ENCODE data around the gene MATN4.

MATN4 gene

GRCh38 chr20:45313943-45314342, 5.8 kb upstream of the MATN4 start:
- no peak for DNase-seq (ENCODE audit: low read depth, low spot score)

DNA sequence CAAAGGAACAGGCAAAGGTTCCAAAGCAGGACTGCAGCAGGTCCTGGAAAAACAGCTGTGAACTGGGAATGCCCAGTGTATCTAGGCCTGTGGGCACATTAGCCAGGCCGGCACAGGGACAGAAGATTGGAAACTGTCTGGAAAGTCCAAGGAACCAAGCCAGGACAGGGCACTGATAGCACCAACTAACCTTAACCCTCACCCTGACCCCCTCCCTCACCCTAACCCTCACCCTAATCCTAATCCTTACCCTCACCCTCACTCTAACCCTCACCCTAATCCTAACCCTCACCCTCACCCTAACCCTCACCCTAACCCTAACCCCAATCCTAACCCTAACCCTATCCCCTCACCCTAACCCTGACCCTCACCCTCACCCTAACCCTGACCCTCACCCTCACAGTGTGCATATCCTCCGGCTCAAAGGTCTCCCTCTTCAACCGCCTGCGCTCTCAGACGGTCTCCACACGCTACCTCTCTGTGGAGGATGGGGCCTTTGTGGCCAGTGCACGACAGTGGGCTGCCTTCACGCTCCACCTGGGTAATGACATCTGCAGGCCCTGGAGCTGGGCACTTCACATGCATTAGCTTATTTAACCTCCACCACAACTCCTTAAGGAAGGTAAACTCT, 5.1 kb upstream of the MATN4 start:
- DNase-seq (ENCODE audit: low read depth, low spot score) = no peak

- DNase-seq (ENCODE audit: low read depth, low spot score) = no peak
Observed at GRCh38 chr20:45312241-45312640, 4.1 kb upstream of the MATN4 start.

GRCh38 chr20:45311589-45312211, 3.6 kb upstream of the MATN4 start:
- DNase-seq (ENCODE audit: low read depth, low spot score) = no peak

DNA sequence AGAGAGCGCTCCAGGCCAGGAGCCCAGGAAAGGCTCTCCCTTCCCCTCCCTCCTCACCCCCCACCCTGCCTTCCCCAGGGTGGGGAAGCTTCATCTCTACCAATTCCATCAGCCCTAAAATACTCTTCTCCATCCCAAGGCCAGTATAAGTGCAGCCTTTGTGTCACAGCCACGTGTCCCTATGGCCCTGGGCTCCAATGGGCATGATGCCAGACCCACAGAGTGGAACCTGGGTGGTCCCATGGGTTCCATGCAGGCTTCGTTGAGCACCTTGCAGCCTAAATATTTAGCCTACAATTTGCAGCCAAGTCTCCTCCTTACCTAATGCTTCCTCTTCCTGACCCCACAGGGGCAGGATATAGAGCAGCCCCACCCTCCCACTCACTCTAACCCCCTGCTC, 976 bp upstream of the MATN4 start:
- DNase-seq (ENCODE audit: low read depth, low spot score) = no peak

DNA sequence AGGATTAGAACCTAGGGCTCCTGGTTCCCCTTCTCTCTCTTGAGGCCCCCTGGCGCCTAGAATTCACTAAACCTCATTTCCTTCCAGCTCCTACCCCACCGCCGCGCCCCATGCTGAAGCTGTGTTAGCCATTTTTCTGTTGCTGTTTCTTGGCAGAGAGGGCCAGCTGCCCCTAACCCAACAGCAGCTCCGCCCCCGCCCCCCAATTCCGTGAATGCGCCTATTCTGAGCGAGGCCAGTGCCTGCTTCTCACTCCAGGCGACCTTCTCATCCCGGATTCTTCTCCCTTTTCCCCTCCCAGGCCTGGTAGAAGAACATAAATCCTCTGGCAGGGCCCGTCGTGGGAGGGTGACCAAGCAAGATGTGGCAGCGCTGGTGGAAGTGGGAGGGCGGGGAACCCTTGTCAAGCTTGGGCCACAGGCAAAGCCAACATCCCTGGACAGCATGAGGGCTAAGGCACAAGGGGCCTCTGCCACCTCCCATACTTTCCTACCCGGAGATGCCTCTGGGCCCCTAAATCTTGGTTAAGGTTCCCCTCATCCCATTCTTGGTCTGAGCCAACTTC, 941 bp downstream of the MATN4 start:
- no peak for DNase-seq (ENCODE audit: low read depth, low spot score)

GRCh38 chr20:45306431-45306982, 1.6 kb downstream of the MATN4 start, which contains the start of gene RBPJL:
Gene RBPJL, plus strand, starts transcription at chr20:45306840. Its CDS starts 83 bp downstream, at chr20:45306923.
- no peak for DNase-seq (ENCODE audit: low read depth, low spot score)

- no peak for DNase-seq (ENCODE audit: low read depth, low spot score)
Observed at GRCh38 chr20:45305262-45305661, 2.8 kb downstream of the MATN4 start.

DNA sequence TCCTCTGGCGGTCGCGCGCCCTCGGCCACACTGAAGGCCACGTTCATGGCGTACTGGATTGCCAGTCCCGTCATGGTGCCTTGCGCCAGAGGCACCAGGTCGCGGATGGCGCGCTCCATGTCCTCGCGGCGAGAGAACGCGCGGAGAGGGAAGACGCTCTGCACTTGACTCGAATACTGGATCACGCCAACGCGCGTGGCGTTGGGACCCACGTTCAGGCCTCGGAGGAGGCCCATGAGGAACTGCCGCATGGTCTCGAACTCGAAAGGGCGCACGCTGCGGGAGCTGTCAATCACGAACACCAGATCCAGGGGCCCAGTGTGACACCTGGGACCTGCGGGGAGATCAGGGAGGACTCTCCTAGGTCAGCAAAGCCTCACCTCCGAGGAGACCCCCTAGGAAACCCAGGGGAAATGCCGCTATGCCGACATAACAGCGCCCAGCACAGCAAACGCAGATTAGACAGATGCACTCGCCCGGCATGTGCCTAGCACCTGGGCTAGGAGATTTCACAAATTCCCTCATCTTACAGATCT, 3.6 kb downstream of the MATN4 start:
- no peak for DNase-seq (ENCODE audit: low read depth, low spot score)

DNA sequence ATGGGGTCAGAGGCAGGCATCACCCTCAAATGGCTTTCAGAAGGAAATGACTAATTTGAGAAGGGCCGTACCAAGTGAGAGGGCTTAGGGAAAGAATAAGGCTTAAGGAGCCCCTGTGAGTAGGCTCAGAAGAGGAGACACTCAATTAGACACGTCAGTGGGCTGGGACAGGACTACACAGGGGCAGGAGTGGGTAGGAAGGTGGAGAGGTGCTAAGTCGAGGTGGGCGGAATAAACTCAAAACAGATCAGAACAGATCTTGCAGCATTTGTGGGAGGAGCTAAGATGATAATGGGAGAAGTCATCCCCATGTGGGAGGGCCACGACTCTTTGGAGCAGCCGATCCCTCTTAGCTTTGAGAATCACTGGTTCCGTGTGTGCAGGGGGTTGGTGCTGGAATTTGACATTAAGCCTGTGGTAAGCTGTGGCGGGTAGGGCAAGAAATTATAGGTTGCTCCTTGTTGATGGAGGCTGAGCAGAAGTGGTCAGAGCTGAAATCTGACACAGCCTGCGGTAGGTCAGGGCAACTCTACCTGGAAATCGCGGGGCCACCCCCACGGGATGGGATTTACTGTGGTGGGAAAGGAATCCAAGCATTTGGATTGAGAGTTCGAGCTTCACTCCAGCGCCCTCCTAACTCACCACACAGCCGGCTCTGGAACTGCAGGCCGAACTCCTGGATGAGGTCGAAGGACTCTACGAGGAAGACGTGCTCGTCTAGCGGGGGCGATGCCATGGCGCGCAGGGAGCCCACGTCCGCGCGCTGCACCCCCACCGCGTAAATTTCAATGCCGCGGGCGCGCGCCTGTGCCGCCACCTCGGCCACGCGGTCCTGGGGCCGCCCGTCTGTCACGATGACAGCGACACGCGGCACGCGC, 4.3 kb downstream of the MATN4 start:
- DNase-seq (ENCODE audit: low read depth, low spot score) = no peak

DNA sequence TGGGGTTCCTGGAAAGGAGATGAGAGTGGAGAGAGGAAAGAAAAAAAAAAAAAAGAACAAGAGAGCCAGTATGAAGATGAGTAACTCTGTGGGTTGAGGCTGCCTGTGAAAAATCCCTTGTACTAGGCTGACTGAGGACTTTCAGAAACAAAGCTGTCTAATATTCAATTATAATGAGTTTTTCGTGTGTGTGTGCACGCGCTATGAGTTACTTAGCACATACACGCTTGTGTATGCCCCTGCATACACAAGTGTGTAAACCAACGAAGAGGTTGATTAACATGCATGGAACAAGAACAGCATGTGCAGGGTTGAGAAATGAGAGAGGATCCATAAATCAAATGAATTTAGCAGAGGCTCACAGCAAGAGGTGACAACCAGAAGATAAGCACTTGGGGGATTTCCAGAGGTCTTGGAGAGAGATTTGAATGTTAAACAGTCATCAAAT, 6.3 kb downstream of the MATN4 start:
- no peak for DNase-seq (ENCODE audit: low read depth, low spot score)

DNA sequence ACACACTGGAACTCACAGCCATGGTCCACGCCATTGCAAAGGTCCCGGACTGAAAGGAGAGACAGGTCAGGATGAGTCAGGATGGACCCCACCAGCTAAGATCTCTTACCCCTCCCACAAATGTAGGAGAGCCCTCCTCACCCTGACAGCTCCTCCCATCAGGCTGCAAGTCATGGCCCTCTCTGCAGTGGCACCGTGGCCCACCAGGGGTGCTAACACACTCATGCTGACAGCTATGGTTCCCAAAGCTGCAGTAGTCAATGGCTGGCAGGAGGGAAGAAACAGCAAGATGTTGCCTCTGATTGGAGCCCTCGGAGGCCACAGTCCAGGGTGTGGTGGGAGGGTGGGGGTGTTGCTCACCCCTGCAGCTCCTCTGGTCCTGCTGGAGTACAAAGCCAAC, 7.1 kb downstream of the MATN4 start:
- no peak for DNase-seq (ENCODE audit: low read depth, low spot score)

GRCh38 chr20:45299786-45300185, 8.3 kb downstream of the MATN4 start:
- no peak for DNase-seq (ENCODE audit: low read depth, low spot score)

DNA sequence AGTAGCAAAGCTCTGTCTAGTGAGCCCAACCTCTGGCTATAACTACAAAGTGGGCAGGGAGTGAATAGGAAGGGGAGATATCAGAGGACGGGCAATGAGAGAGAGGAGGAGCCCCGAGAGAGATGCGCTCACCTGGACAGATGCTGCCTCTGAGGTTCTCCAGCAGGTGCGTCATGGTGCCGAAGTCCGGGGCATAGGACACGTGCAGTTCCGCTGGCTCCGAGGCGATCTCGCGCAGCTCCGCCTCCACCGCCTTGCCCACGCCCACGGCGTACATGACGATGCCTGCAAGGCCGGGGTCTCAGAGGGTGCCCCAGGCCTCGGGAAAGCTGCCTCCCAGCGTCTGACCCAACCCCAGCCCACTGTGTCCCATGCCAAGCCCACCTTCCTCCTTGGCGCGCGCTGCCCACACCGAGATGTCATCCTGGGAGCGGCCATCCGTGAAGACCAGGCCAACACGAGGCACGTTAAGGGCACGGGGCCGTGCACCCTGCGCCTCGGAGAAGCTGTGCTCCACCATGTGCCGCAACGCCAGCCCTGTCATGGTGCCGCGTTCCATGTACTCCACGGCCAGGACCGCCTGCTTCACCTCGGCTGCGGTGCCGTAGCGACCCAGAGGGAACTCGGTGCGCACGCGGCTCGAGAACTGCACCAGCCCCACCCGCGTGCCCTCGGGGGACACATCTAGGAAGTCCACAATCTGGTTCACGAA, 10.2 kb downstream of the MATN4 start:
- no peak for DNase-seq (ENCODE audit: low read depth, low spot score)

- DNase-seq (ENCODE audit: low read depth, low spot score) = no peak
Observed at GRCh38 chr20:45294659-45295058, 13.4 kb downstream of the MATN4 start.

DNA sequence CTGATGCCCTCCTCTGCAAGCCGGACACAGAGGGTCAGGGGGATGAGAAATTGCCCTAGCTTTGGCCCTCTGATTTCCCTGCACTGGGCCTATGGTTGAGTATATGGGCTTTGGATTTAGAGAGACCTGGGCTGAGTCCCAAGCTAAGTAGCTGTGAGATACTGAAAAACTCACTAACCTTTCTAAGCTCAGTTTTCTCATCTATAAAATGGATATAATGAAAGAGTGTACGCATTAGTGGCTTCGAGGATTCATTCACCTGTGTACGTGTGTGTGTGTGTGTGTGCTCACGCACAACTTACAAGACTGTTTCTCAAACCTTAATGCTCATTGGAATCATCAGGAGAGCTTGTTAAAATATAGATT, 14.1 kb downstream of the MATN4 start:
- no peak for DNase-seq (ENCODE audit: low read depth, low spot score)

GRCh38 chr20:45293041-45294002, 14.8 kb downstream of the MATN4 start:
- no peak for DNase-seq (ENCODE audit: low read depth, low spot score)

DNA sequence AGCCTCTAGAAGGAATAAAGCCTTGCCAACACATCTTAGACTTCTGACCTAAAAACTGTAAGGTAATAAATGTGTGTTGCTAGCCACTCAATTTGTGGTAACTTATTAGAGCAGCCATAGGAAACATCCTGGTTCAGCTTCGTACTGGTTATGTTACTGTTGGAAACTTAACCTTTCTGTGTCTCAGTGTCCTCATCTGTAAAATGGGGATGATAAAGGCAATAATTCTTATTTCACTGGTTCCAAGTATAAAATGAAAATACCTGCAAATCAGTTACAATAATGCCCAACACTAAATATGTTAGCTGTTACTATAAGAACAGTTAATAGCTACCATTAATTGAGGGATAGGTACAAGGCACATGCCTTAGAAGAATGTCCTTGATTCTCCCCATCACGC, 15.8 kb downstream of the MATN4 start:
- DNase-seq (ENCODE audit: low read depth, low spot score) = no peak

GRCh38 chr20:45291526-45291925, 16.6 kb downstream of the MATN4 start:
- no peak for DNase-seq (ENCODE audit: low read depth, low spot score)

Measured in brain pericyte (primary cell).